OCI-LY3 (cell line): ENCODE results near the gene SPOCK1.

Source experiments
- H2AFZ ChIP-seq: fragments of 200-600, 300-600 bp; shearing (Covaris generic); 2 replicates; pipeline ENCODE4 v1.6.0; 2014; ENCODE audit warnings: antibody characterized with exemption, low read depth, low read length
- H3K27ac ChIP-seq: fragments of 200-600, 300-600 bp; sonication (generic); 2 replicates; pipeline ENCODE4 v1.5.1; 2014; ENCODE audit warnings: mild to moderate bottlenecking, low read length, moderate library complexity, mixed read lengths
- H3K27me3 ChIP-seq: fragments of 200-600, 300-600 bp; sonication (generic); 2 replicates; pipeline ENCODE4 v1.6.1; 2014; ENCODE audit warnings: low read depth, low read length, mixed read lengths
- H3K36me3 ChIP-seq: fragments of 200-600, 300-600 bp; sonication (generic); replicated peaks from 2 replicates; pipeline ENCODE3; 2014; ENCODE audit warnings: low read depth, low read length, mixed read lengths
- H3K4me1 ChIP-seq: fragments of 300-600, 200-600 bp; sonication (generic); 2 replicates; pipeline ENCODE4 v1.6.1; 2014; ENCODE audit warnings: low read length, mixed read lengths
- H3K4me2 ChIP-seq: fragments of 200-600, 300-600 bp; sonication (generic); 2 replicates; pipeline ENCODE4 v1.6.1; 2014; ENCODE audit warnings: low read length, mixed read lengths
- H3K4me3 ChIP-seq: fragments of 300-600, 200-600 bp; sonication (generic); 2 replicates; pipeline ENCODE4 v1.5.1; 2014; ENCODE audit warnings: antibody characterized with exemption, mild to moderate bottlenecking, low read length, moderate library complexity
- H3K79me2 ChIP-seq: fragments of 300-600, 200-600 bp; shearing (Covaris generic); 2 replicates; pipeline ENCODE4 v1.6.1; 2014; ENCODE audit warnings: mild to moderate bottlenecking, low read length, mixed read lengths
- H3K9ac ChIP-seq: fragments of 300-600, 200-600 bp; shearing (Covaris generic); 2 replicates; pipeline ENCODE4 v1.6.0; 2014; ENCODE audit warnings: mild to moderate bottlenecking, low read length, moderate library complexity
- H3K9me3 ChIP-seq: fragments of 200-600, 300-600 bp; shearing (Covaris generic); 2 replicates; pipeline ENCODE4 v1.6.1; 2014; ENCODE audit warnings: low read length, mixed read lengths; ENCODE audit not compliant: insufficient read depth
- H4K20me1 ChIP-seq: fragments of 200-600, 300-600 bp; sonication (generic); 2 replicates; pipeline ENCODE4 v1.6.1; 2016; ENCODE audit warnings: low read length, mixed read lengths; ENCODE audit not compliant: insufficient read depth
- EZH2phosphoT487 ChIP-seq: fragments of 200-600 bp; shearing (Covaris generic); IDR thresholded peaks from 2 replicates; pipeline ENCODE4 v1.6.1; 2018; ENCODE audit warnings: antibody characterized with exemption, mixed run types, low read depth
- TF ChIP-seq, protein P1 (sequence below): fragments of 200-600, 300-600 bp; sonication (generic); IDR thresholded peaks from 2 replicates; pipeline ENCODE4 v1.5.1; 2014; ENCODE audit warnings: antibody characterized with exemption, low read length, low read depth

Gene SPOCK1

DNA sequence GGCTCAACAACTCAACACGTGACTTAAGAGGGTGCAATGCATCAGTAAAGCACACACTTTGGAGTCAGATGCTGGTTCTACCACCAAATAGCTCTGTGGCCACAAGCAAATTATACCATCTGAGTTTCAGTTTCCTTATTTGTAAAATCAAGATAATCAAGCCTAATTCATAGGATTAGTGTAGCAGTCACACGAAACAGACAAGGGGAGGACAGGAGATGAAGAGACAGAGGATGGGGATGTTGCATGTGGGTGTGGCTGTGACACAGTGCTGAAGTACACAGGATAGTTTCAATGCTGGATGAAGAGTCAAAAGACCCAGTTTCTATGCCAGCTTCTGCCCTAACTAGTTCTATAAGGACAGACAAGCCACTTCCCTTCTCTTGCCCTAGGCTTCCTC lies 60.2 kb downstream of the SPOCK1 start:
- Histone ChIP-seq H3K9me3 (no peaks in the 10 kb centered on the region), H3K9ac (no peak overlapping the region), H4K20me1 (no peaks in the 10 kb centered on the region), H3K27me3 (no peaks in the 10 kb centered on the region; the same call in 1 of the 2 replicates), H3K4me1 (no peaks in the 10 kb centered on the region), H3K4me2 (no peak overlapping the region), H3K27ac (no peak overlapping the region), H2AFZ (no peak overlapping the region), H3K79me2 (no peaks in the 10 kb centered on the region), H3K4me3 (no peak overlapping the region), H3K36me3 (no peaks in the 10 kb centered on the region)
- no peak for TF ChIP-seq EZH2phosphoT487
- TF ChIP-seq, protein P1, sequence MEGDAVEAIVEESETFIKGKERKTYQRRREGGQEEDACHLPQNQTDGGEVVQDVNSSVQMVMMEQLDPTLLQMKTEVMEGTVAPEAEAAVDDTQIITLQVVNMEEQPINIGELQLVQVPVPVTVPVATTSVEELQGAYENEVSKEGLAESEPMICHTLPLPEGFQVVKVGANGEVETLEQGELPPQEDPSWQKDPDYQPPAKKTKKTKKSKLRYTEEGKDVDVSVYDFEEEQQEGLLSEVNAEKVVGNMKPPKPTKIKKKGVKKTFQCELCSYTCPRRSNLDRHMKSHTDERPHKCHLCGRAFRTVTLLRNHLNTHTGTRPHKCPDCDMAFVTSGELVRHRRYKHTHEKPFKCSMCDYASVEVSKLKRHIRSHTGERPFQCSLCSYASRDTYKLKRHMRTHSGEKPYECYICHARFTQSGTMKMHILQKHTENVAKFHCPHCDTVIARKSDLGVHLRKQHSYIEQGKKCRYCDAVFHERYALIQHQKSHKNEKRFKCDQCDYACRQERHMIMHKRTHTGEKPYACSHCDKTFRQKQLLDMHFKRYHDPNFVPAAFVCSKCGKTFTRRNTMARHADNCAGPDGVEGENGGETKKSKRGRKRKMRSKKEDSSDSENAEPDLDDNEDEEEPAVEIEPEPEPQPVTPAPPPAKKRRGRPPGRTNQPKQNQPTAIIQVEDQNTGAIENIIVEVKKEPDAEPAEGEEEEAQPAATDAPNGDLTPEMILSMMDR, result no peak

GRCh38 chr5:137437774-137438173 lies 61.4 kb downstream of the SPOCK1 start:
- H4K20me1 ChIP-seq, result no peaks in the 10 kb centered on the region
- no peak overlapping the region for H3K4me3 ChIP-seq
- TF ChIP-seq EZH2phosphoT487, result no peak
- TF ChIP-seq, protein P1, result no peak
- H3K4me1 ChIP-seq, result no peaks in the 10 kb centered on the region
- H3K9ac ChIP-seq, result no peak overlapping the region
- H3K27me3 ChIP-seq, result no peaks in the 10 kb centered on the region; the same call in 1 of the 2 replicates
- no peak overlapping the region for H3K27ac ChIP-seq
- no peaks in the 10 kb centered on the region for H3K36me3 ChIP-seq
- H3K4me2 ChIP-seq, result no peak overlapping the region
- H3K79me2 ChIP-seq, result no peaks in the 10 kb centered on the region
- no peaks in the 10 kb centered on the region for H3K9me3 ChIP-seq
- no peak overlapping the region for H2AFZ ChIP-seq

DNA sequence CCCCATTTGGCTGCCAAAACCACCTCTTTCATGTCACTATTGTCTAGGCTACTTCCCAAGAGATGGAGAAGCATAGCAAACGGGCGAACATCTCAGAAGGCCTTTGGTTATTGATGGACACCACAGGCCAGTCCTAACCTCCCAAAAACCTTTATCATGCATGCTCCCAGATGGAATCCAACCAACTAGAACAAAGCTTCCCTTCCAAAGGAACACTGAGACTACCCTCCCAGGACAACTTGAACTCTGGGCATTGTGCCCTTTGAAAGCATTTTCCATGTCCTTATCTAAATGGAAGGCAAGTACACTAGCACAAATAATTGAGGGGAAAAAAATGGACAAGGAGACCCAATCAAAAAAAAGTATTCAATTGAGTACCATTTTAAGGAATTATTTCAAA lies 65.6 kb downstream of the SPOCK1 start:
- TF ChIP-seq, protein P1, result no peak
- TF ChIP-seq EZH2phosphoT487, result no peak
- Histone ChIP-seq H4K20me1 (no peaks in the 10 kb centered on the region), H3K9ac (no peak overlapping the region), H3K27ac (no peak overlapping the region), H3K27me3 (no peaks in the 10 kb centered on the region), H3K4me3 (no peak overlapping the region), H3K36me3 (no peaks in the 10 kb centered on the region), H3K9me3 (no peaks in the 10 kb centered on the region), H3K4me2 (no peak overlapping the region), H3K79me2 (no peaks in the 10 kb centered on the region), H2AFZ (no peak overlapping the region), H3K4me1 (no peaks in the 10 kb centered on the region)

- H3K9ac ChIP-seq, result no peak overlapping the region
These were observed 66.8 kb downstream of the SPOCK1 start for GRCh38 chr5:137432376-137432775.

More at GRCh38 chr5:137432376-137432775, 66.8 kb downstream of the SPOCK1 start:
- Histone ChIP-seq H3K4me3 (no peak overlapping the region), H2AFZ (no peak overlapping the region), H3K27ac (no peak overlapping the region), H4K20me1 (no peaks in the 10 kb centered on the region), H3K4me1 (no peaks in the 10 kb centered on the region), H3K27me3 (no peaks in the 10 kb centered on the region), H3K36me3 (no peaks in the 10 kb centered on the region), H3K79me2 (no peaks in the 10 kb centered on the region), H3K4me2 (no peak overlapping the region), H3K9me3 (no peaks in the 10 kb centered on the region)
- TF ChIP-seq, protein P1, result no peak
- no peak for TF ChIP-seq EZH2phosphoT487
